ENCODE results near the gene ERN1. TPM values are rescaled to one million over a fixed set of nuclear protein-coding genes. Genes with fewer than 3 reads are reported as not detected.

The ERN1 gene
- total RNA-seq, 1 donor from 2014 or later: 5.7 TPM

DNA sequence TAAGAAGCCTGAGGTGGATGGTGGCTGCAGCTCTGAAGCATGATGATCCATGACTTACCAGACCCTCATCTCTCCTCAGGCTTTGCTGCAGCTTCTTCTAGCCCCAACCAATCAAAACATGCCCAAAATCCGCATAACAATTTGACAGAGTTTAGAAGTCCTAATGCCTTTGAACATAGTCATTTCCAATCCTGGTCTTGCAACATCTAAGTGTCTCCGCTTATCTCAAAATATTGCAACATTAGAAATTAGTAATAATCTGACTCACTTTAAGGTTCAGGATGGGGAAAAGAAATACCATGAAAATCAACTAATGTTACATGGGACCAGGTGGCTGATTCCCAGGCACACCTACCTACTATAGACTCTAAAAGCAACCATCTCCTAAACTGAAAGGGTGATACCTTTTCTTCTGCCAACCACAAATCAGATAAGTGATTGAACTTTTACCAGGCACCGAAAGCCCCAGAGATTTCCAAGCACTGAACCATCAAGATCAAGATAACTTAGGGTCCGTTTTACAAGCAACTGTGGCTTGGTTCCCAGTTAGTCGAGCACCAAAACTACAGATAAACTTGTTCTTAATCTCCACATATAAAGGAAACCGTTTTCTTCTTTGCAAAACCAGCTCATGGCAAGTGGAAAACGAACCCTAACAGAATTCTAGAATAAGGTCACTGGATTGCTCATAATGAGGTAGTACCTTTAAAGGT, 14.0 kb downstream of the ERN1 start:
- H3K9ac ChIP-seq (ENCODE audit: low read depth in 1 of 3, low read length in 3 of 3): no peak overlapping the region
- no peak overlapping the region for H3K4me3 ChIP-seq (ENCODE audit: low read length in 3 of 3)
- no peak overlapping the region for H3K27ac ChIP-seq (ENCODE audit: low read depth, low read length)
- H3K36me3 ChIP-seq (ENCODE audit: control insufficient read depth in 3 of 3, insufficient read depth in 3 of 3, low read length in 3 of 3): no peaks in the 10 kb centered on the region
- no peaks in the 10 kb centered on the region for H3K9me3 ChIP-seq (ENCODE audit: control insufficient read depth in 3 of 3, low read length in 3 of 3)
- H3K27me3 ChIP-seq (ENCODE audit: control insufficient read depth in 3 of 3, insufficient read depth in 3 of 3, low read length in 3 of 3): no peaks in the 10 kb centered on the region
- peaks cover 12 to 28% (median 22%) of the 10 kb centered on the region in 3 donors for H3K4me1 ChIP-seq (ENCODE audit: control insufficient read depth in 3 of 3, insufficient read depth in 3 of 3, low read length in 3 of 3)

DNA sequence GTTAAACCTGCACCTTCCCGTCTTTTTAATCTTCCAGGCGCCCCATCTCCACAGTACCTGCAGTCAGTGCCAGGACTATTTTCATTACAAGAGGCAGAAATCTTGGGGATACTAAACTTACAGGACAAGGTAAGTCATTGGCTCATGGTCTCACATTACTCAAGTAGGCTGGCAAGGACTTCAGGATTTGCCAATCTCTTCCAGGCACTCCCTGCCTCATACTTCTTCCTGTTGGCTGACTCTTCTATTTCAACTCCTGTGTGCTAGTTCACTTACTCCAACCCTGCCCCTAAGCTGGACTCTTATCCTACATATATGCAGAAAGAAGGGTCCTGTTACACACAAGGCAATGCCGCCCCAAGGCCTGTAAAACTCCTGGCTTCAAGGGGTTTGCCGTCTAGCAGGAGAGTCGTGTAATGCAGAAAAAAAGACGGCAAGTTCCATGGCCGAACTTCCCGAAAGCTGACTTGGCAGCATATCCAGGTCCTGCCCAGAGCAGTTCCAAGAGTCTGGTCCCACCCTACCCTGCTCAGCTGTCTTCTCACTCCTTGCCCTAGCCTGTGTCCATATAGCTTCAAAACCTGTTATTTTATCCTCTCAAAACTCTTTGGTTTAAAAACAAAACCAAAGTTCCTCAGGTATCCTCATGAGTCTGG, 14.8 kb downstream of the ERN1 start:
- Histone ChIP-seq H3K4me3 (ENCODE audit: low read length in 3 of 3) (no peak overlapping the region), H3K27ac (ENCODE audit: low read depth, low read length) (no peak overlapping the region), H3K36me3 (ENCODE audit: control insufficient read depth in 3 of 3, insufficient read depth in 3 of 3, low read length in 3 of 3) (no peaks in the 10 kb centered on the region), H3K9ac (ENCODE audit: low read depth in 1 of 3, low read length in 3 of 3) (no peak overlapping the region), H3K27me3 (ENCODE audit: control insufficient read depth in 3 of 3, insufficient read depth in 3 of 3, low read length in 3 of 3) (no peaks in the 10 kb centered on the region), H3K9me3 (ENCODE audit: control insufficient read depth in 3 of 3, low read length in 3 of 3) (no peaks in the 10 kb centered on the region), H3K4me1 (ENCODE audit: control insufficient read depth in 3 of 3, insufficient read depth in 3 of 3, low read length in 3 of 3) (peaks cover 10 to 25% (median 20%) of the 10 kb centered on the region in 3 donors)

DNA sequence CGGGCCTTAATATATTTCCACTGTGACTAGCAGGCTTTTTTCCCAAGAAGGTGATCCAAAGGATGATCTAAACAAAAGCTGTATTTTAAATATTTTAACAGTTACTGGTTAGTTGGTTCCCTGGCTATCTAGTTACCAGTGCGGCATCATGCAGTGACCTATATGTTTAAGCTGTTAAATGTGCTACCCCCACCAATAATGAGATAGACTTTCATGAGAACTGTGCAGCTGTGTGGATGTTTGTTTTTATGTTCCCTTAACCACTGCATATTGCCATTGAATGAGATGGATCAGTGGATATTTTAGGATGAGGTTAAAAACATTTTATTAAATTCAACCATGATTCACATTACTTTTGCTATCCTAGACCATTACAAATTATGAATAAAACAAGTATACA, 16.9 kb downstream of the ERN1 start:
- Histone ChIP-seq H3K27me3 (ENCODE audit: control insufficient read depth in 3 of 3, insufficient read depth in 3 of 3, low read length in 3 of 3) (no peaks in the 10 kb centered on the region), H3K9ac (ENCODE audit: low read depth in 1 of 3, low read length in 3 of 3) (no peak overlapping the region), H3K27ac (ENCODE audit: low read depth, low read length) (no peak overlapping the region), H3K9me3 (ENCODE audit: control insufficient read depth in 3 of 3, low read length in 3 of 3) (no peaks in the 10 kb centered on the region), H3K36me3 (ENCODE audit: control insufficient read depth in 3 of 3, insufficient read depth in 3 of 3, low read length in 3 of 3) (no peaks in the 10 kb centered on the region), H3K4me3 (ENCODE audit: low read length in 3 of 3) (no peak overlapping the region), H3K4me1 (ENCODE audit: control insufficient read depth in 3 of 3, insufficient read depth in 3 of 3, low read length in 3 of 3) (peaks cover 3 to 16% (median 11%) of the 10 kb centered on the region in 3 donors)

DNA sequence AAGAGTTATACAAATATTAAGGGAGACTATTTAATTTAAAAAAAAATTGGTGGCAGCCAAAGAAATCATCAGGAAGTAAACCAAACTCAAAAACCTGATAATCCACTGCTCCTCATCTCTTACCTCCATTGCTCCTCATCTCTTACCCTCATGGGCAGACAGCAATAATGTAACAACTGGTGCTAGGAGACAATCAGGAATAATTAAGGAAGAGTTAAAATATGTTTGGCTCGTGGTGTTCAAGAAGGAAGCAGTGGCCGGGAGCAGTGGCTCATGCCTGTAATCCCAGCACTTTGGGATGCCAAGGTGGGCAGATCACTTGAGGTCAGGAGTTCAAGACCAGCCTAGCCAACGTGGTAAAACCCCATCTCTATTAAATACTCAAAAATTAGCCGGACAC, 18.1 kb downstream of the ERN1 start:
- H3K4me1 ChIP-seq (ENCODE audit: control insufficient read depth in 3 of 3, insufficient read depth in 3 of 3, low read length in 3 of 3): peaks cover 3 to 10% (median 7%) of the 10 kb centered on the region in 3 donors
- no peaks in the 10 kb centered on the region for H3K9me3 ChIP-seq (ENCODE audit: control insufficient read depth in 3 of 3, low read length in 3 of 3)
- no peaks in the 10 kb centered on the region for H3K36me3 ChIP-seq (ENCODE audit: control insufficient read depth in 3 of 3, insufficient read depth in 3 of 3, low read length in 3 of 3)
- H3K27ac ChIP-seq (ENCODE audit: low read depth, low read length): no peak overlapping the region
- no peaks in the 10 kb centered on the region for H3K27me3 ChIP-seq (ENCODE audit: control insufficient read depth in 3 of 3, insufficient read depth in 3 of 3, low read length in 3 of 3)
- H3K9ac ChIP-seq (ENCODE audit: low read depth in 1 of 3, low read length in 3 of 3): no peak overlapping the region
- H3K4me3 ChIP-seq (ENCODE audit: low read length in 3 of 3): no peak overlapping the region

DNA sequence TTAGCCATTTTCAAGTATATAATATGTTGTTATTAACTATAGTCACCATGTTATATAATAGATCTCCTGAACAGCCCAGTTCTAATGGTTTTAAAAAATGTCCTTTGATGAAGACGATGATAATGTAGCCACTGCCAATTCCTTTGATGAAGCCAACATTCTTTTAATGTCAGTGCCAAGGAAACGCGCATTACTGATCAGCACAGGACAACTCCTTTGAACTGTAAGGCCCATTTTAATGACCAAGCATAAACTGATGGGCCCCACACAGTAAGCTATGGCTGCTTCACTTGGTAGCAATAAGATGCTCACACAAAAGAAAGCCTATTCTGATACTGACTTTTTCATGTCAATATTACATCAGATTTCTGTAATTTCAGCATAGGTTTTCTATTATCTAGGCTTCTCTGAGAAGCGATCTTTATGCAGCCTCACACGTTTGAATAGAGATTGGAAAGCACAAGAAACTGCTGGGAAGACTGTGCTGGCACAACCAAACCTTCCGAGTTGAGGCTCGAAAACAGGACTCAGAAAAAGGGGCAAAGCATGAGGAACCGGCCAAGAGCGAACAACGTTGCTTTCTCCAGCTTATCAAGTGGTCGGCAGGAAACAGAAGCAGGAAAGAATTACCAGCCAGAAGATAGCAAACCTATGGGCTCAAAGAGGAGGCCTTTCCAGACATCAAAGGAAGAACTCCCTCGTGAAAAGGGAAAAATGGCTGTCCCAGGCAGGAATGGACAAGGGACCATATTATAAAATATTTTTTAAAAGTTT, 19.4 kb downstream of the ERN1 start:
- Histone ChIP-seq H3K4me1 (ENCODE audit: control insufficient read depth in 3 of 3, insufficient read depth in 3 of 3, low read length in 3 of 3) (peaks cover 5 to 11% (median 7%) of the 10 kb centered on the region in 3 donors), H3K4me3 (ENCODE audit: low read length in 3 of 3) (no peak overlapping the region), H3K9me3 (ENCODE audit: control insufficient read depth in 3 of 3, low read length in 3 of 3) (no peaks in the 10 kb centered on the region), H3K27ac (ENCODE audit: low read depth, low read length) (no peak overlapping the region), H3K27me3 (ENCODE audit: control insufficient read depth in 3 of 3, insufficient read depth in 3 of 3, low read length in 3 of 3) (no peaks in the 10 kb centered on the region), H3K36me3 (ENCODE audit: control insufficient read depth in 3 of 3, insufficient read depth in 3 of 3, low read length in 3 of 3) (no peaks in the 10 kb centered on the region), H3K9ac (ENCODE audit: low read depth in 1 of 3, low read length in 3 of 3) (no peak overlapping the region)

DNA sequence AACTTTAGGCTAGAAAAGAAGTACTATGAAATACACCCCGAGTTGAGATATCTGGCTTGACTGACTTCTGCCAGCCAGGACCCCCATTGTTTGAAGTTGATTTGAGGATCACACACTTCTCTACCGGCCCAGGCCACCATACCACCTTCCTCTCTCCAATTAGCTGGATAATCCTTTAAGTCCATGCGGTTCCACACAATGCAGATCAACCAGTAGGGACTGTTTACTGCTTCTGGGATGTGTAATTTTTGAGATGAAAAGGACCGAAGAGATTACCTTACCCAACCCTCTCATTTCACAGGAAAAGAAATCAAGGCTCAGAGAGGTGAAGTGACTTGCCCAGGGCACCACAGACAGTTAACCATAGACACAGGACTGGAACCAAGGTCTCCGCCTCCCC, 20.5 kb downstream of the ERN1 start:
- Histone ChIP-seq H3K27ac (ENCODE audit: low read depth, low read length) (no peak overlapping the region), H3K4me3 (ENCODE audit: low read length in 3 of 3) (no peak overlapping the region), H3K9ac (ENCODE audit: low read depth in 1 of 3, low read length in 3 of 3) (no peak overlapping the region), H3K36me3 (ENCODE audit: control insufficient read depth in 3 of 3, insufficient read depth in 3 of 3, low read length in 3 of 3) (no peaks in the 10 kb centered on the region), H3K9me3 (ENCODE audit: control insufficient read depth in 3 of 3, low read length in 3 of 3) (no peaks in the 10 kb centered on the region), H3K27me3 (ENCODE audit: control insufficient read depth in 3 of 3, insufficient read depth in 3 of 3, low read length in 3 of 3) (no peaks in the 10 kb centered on the region), H3K4me1 (ENCODE audit: control insufficient read depth in 3 of 3, insufficient read depth in 3 of 3, low read length in 3 of 3) (peaks cover 0 to 3% (median 2%) of the 10 kb centered on the region in 3 donors)

DNA sequence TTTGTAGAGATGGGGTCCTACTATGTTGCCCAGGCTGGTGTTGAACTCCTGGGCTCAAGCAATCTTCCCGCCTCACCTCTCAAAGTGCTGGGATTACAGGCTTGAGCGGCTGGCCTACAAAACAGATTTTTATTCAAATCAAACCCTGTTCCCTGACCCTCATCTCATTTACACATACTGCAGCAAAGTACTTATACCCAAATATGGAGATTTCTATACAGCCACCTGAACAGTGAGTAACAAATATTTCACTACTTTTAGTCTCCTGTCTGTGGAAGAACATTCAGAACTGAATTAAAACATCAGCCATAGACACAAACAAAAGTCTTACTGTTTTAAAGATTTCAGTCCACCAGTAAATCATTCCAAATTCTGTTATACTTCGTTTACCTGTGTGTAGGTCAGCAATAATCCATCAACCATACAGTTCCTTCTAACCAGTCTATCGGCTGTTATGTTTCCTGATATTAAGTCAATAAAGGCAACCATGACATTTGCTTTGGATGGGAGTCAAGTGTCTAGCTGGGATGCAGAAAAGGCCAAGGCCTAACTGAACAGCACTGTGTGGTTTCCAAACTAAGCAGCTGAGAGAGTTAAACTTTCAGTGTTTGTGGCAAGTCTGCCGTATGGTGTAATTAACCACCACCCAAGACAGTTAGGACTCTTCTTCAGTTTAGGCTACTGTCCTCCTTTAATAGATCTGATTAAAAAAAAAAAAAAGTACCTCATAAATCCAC, 22.3 kb downstream of the ERN1 start:
- Histone ChIP-seq H3K9me3 (ENCODE audit: control insufficient read depth in 3 of 3, low read length in 3 of 3) (no peaks in the 10 kb centered on the region), H3K4me3 (ENCODE audit: low read length in 3 of 3) (no peak overlapping the region), H3K9ac (ENCODE audit: low read depth in 1 of 3, low read length in 3 of 3) (no peak overlapping the region), H3K36me3 (ENCODE audit: control insufficient read depth in 3 of 3, insufficient read depth in 3 of 3, low read length in 3 of 3) (no peaks in the 10 kb centered on the region), H3K4me1 (ENCODE audit: control insufficient read depth in 3 of 3, insufficient read depth in 3 of 3, low read length in 3 of 3) (peaks cover 0 to 3% (median 2%) of the 10 kb centered on the region in 3 donors), H3K27me3 (ENCODE audit: control insufficient read depth in 3 of 3, insufficient read depth in 3 of 3, low read length in 3 of 3) (no peaks in the 10 kb centered on the region), H3K27ac (ENCODE audit: low read depth, low read length) (no peak overlapping the region)

DNA sequence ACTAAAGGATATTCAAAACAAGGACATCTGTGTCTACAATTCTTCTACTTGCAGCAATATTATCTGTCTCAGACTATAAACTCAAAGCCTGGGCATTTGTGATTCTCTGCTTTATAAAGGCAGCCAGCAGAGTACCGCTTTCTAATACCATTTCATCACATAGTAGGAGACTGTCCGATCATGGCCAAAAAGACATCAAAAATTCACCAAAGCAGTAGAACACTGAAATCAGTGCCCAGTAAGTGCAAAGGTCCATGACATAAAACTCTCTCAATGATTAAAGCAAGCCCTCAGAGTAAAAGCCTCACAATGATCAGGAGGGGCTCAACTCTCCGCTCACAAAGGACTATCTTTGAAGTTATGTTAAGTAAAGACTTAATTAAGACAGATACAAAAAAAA, 23.0 kb downstream of the ERN1 start:
- H3K27me3 ChIP-seq (ENCODE audit: control insufficient read depth in 3 of 3, insufficient read depth in 3 of 3, low read length in 3 of 3): no peaks in the 10 kb centered on the region
- H3K9ac ChIP-seq (ENCODE audit: low read depth in 1 of 3, low read length in 3 of 3): no peak overlapping the region
- peaks cover 0 to 3% (median 2%) of the 10 kb centered on the region in 3 donors for H3K4me1 ChIP-seq (ENCODE audit: control insufficient read depth in 3 of 3, insufficient read depth in 3 of 3, low read length in 3 of 3)

DNA sequence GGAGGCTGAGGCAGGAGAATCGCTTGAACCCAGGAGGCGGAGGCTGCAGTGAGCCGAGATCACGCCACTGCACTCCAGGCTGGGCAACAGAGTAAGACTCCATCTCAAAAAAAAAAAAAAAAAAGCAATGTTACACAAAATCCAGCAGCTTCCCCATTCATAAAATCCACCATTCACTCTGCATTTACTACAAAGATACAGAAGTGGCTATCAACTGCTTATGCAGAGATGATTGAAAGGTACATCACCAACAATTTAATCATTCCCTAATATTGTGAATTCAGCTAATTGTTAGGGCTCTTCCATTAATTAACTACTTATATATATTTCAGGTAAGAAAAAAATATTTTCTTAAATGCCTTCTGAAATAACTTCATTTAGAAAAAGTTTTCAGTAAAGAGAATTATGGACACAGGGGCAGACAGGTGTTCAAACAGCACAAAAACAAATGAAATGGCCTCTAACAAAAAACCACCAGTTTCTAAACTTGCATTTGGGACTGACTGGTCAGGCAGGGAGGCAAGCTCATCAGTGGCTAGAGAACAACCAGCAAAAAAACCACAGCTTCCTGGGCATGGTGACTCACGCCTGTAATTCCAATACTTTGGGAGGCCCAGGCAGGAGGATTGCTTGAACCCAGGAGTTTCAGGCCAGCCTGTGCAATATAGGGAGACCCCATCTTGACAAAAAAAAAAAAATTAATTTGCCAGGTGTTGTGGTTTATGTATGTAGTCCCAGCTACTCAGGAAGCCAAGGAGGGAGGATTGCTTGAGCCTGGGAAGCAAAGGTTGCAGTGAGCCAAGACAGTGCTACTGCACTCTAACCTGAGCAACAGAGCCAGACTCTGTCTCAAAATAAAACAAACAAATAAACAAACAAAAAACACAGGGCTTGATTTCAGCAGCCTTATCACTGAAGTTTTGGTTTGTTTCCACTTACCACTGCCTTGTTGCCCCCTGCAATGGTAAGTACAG, 26.3 kb downstream of the ERN1 start:
- H3K9me3 ChIP-seq (ENCODE audit: control insufficient read depth in 3 of 3, low read length in 3 of 3): no peaks in the 10 kb centered on the region

More for the DNA sequence above, 23.0 kb downstream of the ERN1 start:
- Histone ChIP-seq H3K36me3 (ENCODE audit: control insufficient read depth in 3 of 3, insufficient read depth in 3 of 3, low read length in 3 of 3) (no peaks in the 10 kb centered on the region), H3K9me3 (ENCODE audit: control insufficient read depth in 3 of 3, low read length in 3 of 3) (no peaks in the 10 kb centered on the region), H3K27ac (ENCODE audit: low read depth, low read length) (no peak overlapping the region), H3K4me3 (ENCODE audit: low read length in 3 of 3) (no peak overlapping the region)

More for the DNA sequence above, 26.3 kb downstream of the ERN1 start:
- Histone ChIP-seq H3K36me3 (ENCODE audit: control insufficient read depth in 3 of 3, insufficient read depth in 3 of 3, low read length in 3 of 3) (no peaks in the 10 kb centered on the region), H3K27me3 (ENCODE audit: control insufficient read depth in 3 of 3, insufficient read depth in 3 of 3, low read length in 3 of 3) (no peaks in the 10 kb centered on the region), H3K4me3 (ENCODE audit: low read length in 3 of 3) (no peak overlapping the region), H3K27ac (ENCODE audit: low read depth, low read length) (no peak overlapping the region), H3K9ac (ENCODE audit: low read depth in 1 of 3, low read length in 3 of 3) (no peak overlapping the region), H3K4me1 (ENCODE audit: control insufficient read depth in 3 of 3, insufficient read depth in 3 of 3, low read length in 3 of 3) (peaks cover 0 to 3% (median 2%) of the 10 kb centered on the region in 3 donors)

Data from skeletal muscle tissue (tissue), 4 donors.